OCI-LY1 (cell line): ENCODE measurements around the gene PADI6.

ENCODE experiments used
- H2AFZ ChIP-seq: fragments of 200-600 bp; sonication (generic), shearing (Covaris generic); 2 replicates; pipeline ENCODE4 v1.6.0; 2014; ENCODE audit warnings: antibody characterized with exemption, mild to moderate bottlenecking, low read length
- H3F3A ChIP-seq: fragments of 200-600 bp; sonication (generic), shearing (Covaris generic); 2 replicates; pipeline ENCODE4 v1.6.0; 2014; ENCODE audit warnings: mild to moderate bottlenecking, antibody characterized with exemption, low read length, moderate library complexity; ENCODE audit not compliant: insufficient read depth
- H3K27ac ChIP-seq: fragments of 200-600 bp; sonication (generic); 2 replicates; pipeline ENCODE4 v1.5.1; 2014; ENCODE audit warnings: low read length, mixed run types, mild to moderate bottlenecking, low read depth; ENCODE audit not compliant: poor library complexity, severe bottlenecking
- H3K27me3 ChIP-seq: fragments of 200-600 bp; sonication (generic); 2 replicates; pipeline ENCODE4 v1.6.0; 2014; ENCODE audit warnings: antibody characterized with exemption, mild to moderate bottlenecking, low read length, moderate library complexity; ENCODE audit not compliant: insufficient read depth
- H3K36me3 ChIP-seq: fragments of 200-600 bp; sonication (generic); 2 replicates; pipeline ENCODE4 v1.6.1; 2014; ENCODE audit warnings: mild to moderate bottlenecking, antibody characterized with exemption, low read length, moderate library complexity, mixed read lengths; ENCODE audit not compliant: insufficient read depth
- H3K4me1 ChIP-seq: fragments of 200-600 bp; sonication (generic); 2 replicates; pipeline ENCODE4 v1.5.1; 2014; ENCODE audit warnings: mild to moderate bottlenecking, low read length, moderate library complexity; ENCODE audit not compliant: insufficient read depth, severe bottlenecking
- H3K4me2 ChIP-seq: fragments of 200-600 bp; sonication (generic), shearing (Covaris generic); 2 replicates; pipeline ENCODE4 v1.6.1; 2014; ENCODE audit warnings: low read length
- H3K4me3 ChIP-seq: fragments of 200-600 bp; sonication (generic); 2 replicates; pipeline ENCODE4 v1.5.1; 2014; ENCODE audit warnings: low read length, low read depth, mild to moderate bottlenecking, mixed read lengths; ENCODE audit not compliant: poor library complexity, severe bottlenecking
- H3K79me2 ChIP-seq: fragments of 200-600 bp; shearing (Covaris generic); 2 replicates; pipeline ENCODE4 v1.6.1; 2016; ENCODE audit warnings: mixed run types, low read length, mixed read lengths; ENCODE audit not compliant: insufficient read depth
- H3K9ac ChIP-seq: fragments of 200-600 bp; sonication (generic), shearing (Covaris generic); 2 replicates; pipeline ENCODE4 v1.6.1; 2014; ENCODE audit warnings: mild to moderate bottlenecking, low read length, mixed read lengths
- H3K9me2 ChIP-seq: fragments of 200-600 bp; sonication (generic), shearing (Covaris generic); 2 replicates; pipeline ENCODE4 v1.6.1; 2014; ENCODE audit warnings: low read depth, mild to moderate bottlenecking, low read length, mixed read lengths
- H3K9me3 ChIP-seq: fragments of 200-600 bp; shearing (Covaris generic); 2 replicates; pipeline ENCODE4 v1.6.1; 2014; ENCODE audit warnings: low read length, mixed read lengths
- H4K20me1 ChIP-seq: fragments of 200-600 bp; sonication (generic), shearing (Covaris generic); 2 replicates; pipeline ENCODE4 v1.6.0; 2016; ENCODE audit warnings: mild to moderate bottlenecking, low read length; ENCODE audit not compliant: insufficient read depth
- EZH2 ChIP-seq: fragments of 200-600 bp; sonication (generic), shearing (Covaris generic); IDR thresholded peaks from 2 replicates; pipeline ENCODE4 v1.8.0; 2017; ENCODE audit warnings: borderline replicate concordance, mixed run types, mild to moderate bottlenecking, antibody characterized with exemption, low read length, moderate library complexity, mixed read lengths
- TF ChIP-seq, protein P1 (sequence below): fragments of 200-600 bp; sonication (generic), shearing (Covaris generic); IDR thresholded peaks from 2 replicates; pipeline ENCODE4 v1.5.1; 2017; ENCODE audit warnings: mild to moderate bottlenecking, antibody characterized with exemption, low read length, moderate library complexity, mixed read lengths

PADI6 gene

DNA sequence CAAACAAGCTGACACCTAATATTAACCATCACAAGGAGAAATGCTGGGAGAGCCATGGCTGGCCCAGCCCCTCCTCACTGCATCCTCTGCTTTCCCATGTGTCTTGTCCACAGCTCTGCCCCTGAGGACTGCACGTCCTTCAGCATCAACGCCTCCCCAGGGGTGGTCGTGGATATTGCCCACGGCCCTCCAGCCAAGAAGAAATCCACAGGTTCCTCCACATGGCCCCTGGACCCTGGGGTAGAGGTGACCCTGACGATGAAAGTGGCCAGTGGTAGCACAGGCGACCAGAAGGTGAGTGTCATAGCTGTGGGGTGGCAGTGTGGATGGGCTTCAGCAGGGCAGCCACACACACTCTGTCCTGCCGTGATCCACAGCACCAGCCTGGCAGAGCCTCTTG, 41.1 kb upstream of the PADI6 start:
- Histone ChIP-seq H3K4me1 (no peaks in the 10 kb centered on the region), H2AFZ (no peak overlapping the region), H3K27ac (no peak overlapping the region), H3K79me2 (no peaks in the 10 kb centered on the region), H3K9me3 (no peaks in the 10 kb centered on the region), H3K9me2 (no peaks in the 10 kb centered on the region), H3K4me2 (no peak overlapping the region), H3F3A (no peaks in the 10 kb centered on the region), H4K20me1 (no peaks in the 10 kb centered on the region), H3K4me3 (no peak overlapping the region), H3K27me3 (no peaks in the 10 kb centered on the region; the same call in 1 of the 2 replicates), H3K9ac (no peak overlapping the region), H3K36me3 (no peaks in the 10 kb centered on the region)
- TF ChIP-seq EZH2: no peak
- TF ChIP-seq, protein P1, sequence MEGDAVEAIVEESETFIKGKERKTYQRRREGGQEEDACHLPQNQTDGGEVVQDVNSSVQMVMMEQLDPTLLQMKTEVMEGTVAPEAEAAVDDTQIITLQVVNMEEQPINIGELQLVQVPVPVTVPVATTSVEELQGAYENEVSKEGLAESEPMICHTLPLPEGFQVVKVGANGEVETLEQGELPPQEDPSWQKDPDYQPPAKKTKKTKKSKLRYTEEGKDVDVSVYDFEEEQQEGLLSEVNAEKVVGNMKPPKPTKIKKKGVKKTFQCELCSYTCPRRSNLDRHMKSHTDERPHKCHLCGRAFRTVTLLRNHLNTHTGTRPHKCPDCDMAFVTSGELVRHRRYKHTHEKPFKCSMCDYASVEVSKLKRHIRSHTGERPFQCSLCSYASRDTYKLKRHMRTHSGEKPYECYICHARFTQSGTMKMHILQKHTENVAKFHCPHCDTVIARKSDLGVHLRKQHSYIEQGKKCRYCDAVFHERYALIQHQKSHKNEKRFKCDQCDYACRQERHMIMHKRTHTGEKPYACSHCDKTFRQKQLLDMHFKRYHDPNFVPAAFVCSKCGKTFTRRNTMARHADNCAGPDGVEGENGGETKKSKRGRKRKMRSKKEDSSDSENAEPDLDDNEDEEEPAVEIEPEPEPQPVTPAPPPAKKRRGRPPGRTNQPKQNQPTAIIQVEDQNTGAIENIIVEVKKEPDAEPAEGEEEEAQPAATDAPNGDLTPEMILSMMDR: no peak

DNA sequence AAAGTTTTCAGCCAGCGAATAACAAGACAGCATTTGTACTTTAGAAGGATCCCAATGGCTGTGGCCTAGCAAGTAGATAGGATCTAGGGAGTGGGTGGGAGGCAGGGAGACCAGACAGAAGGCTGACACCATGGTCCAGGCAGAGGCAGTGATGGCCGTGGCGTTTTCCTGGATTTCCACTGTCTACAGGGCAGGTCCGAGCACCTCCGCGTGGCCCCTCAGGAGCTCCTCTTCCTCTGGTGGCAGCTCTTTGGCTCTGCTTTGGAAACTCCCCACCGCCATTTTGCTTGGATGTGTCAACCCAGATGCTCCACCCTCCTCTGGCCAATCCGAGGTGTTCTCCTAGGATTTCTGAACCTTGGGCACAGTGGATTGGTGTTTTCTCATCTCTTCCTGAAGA, 38.9 kb upstream of the PADI6 start:
- Histone ChIP-seq H3K9me2 (no peaks in the 10 kb centered on the region), H3K36me3 (no peaks in the 10 kb centered on the region), H2AFZ (no peak overlapping the region), H3F3A (no peaks in the 10 kb centered on the region), H3K79me2 (no peaks in the 10 kb centered on the region), H3K27me3 (no peaks in the 10 kb centered on the region; the same call in 1 of the 2 replicates), H3K4me3 (no peak overlapping the region), H3K9ac (no peak overlapping the region), H3K4me1 (no peaks in the 10 kb centered on the region), H3K27ac (no peak overlapping the region), H4K20me1 (no peaks in the 10 kb centered on the region), H3K4me2 (no peak overlapping the region), H3K9me3 (no peaks in the 10 kb centered on the region)
- TF ChIP-seq, protein P1: no peak
- TF ChIP-seq EZH2: no peak

- Histone ChIP-seq H3K9me3 (no peaks in the 10 kb centered on the region), H3K79me2 (no peaks in the 10 kb centered on the region), H2AFZ (no peak overlapping the region), H3K4me1 (no peaks in the 10 kb centered on the region), H3K4me3 (no peak overlapping the region), H3K9ac (no peak overlapping the region), H3F3A (no peaks in the 10 kb centered on the region), H3K9me2 (no peaks in the 10 kb centered on the region), H3K27ac (no peak overlapping the region), H3K27me3 (no peaks in the 10 kb centered on the region; the same call in 1 of the 2 replicates), H3K4me2 (no peak overlapping the region), H3K36me3 (no peaks in the 10 kb centered on the region), H4K20me1 (no peaks in the 10 kb centered on the region)
- TF ChIP-seq, protein P1: peak; percentile 88
- TF ChIP-seq EZH2: no peak
Observed at GRCh38 chr1:17335821-17336710, 35.9 kb upstream of the PADI6 start.
